Astrocyte (in vitro differentiated cells and primary cell): Measurements from ENCODE around the gene SLC45A3. TPM values are rescaled to one million over a fixed set of nuclear protein-coding genes. Genes with fewer than 3 reads are reported as not detected.

Source experiments
- DNase-seq: peaks from one replicate; pipeline ENCODE4 v3.0.0-alpha.2; 2010; ENCODE audit warnings: low read depth
- FAIRE-seq: peaks from 2 replicates; lab custom pipeline; 2011; peaks lifted over from hg19 to GRCh38; lab: Jason Lieb, UNC
- H2AFZ ChIP-seq: 2 replicates; pipeline ENCODE4 v1.6.0; 2012; ENCODE audit warnings: low read depth, low read length, inconsistent platforms
- H3K27ac ChIP-seq: 2 replicates; pipeline ENCODE4 v1.5.1; 2011; ENCODE audit warnings: low read depth, low read length, inconsistent platforms
- H3K27me3 ChIP-seq: 2 replicates; pipeline ENCODE4 v1.6.0; 2011; ENCODE audit warnings: low read length, inconsistent platforms; ENCODE audit not compliant: insufficient read depth
- H3K36me3 ChIP-seq: 2 replicates; pipeline ENCODE4 v1.5.1; 2011; ENCODE audit warnings: low read length, inconsistent platforms; ENCODE audit not compliant: insufficient read depth
- H3K4me1 ChIP-seq: 2 replicates; pipeline ENCODE4 v1.5.1; 2011; ENCODE audit warnings: low read length, inconsistent platforms; ENCODE audit not compliant: insufficient read depth
- H3K4me2 ChIP-seq: 2 replicates; pipeline ENCODE4 v1.6.0; 2012; ENCODE audit warnings: low read length, inconsistent platforms
- H3K4me3 ChIP-seq: 2 replicates; pipeline ENCODE4 v1.5.1; 2011; ENCODE audit warnings: low read depth, mild to moderate bottlenecking, low read length, inconsistent platforms; ENCODE audit not compliant: insufficient read depth
- H3K79me2 ChIP-seq: 2 replicates; pipeline ENCODE4 v1.6.0; 2012; ENCODE audit warnings: mild to moderate bottlenecking, low read length, inconsistent platforms; ENCODE audit not compliant: insufficient read depth
- H3K9ac ChIP-seq: 2 replicates; pipeline ENCODE4 v1.6.0; 2012; ENCODE audit warnings: mild to moderate bottlenecking, low read length, inconsistent platforms
- H3K9me3 ChIP-seq: 2 replicates; pipeline ENCODE4 v1.5.1; 2012; ENCODE audit warnings: low read depth, mild to moderate bottlenecking, low read length, inconsistent platforms; ENCODE audit not compliant: insufficient read depth
- H4K20me1 ChIP-seq: 2 replicates; pipeline ENCODE4 v1.6.0; 2012; ENCODE audit warnings: low read length, inconsistent platforms; ENCODE audit not compliant: insufficient read depth
- H3K27ac Mint-ChIP-seq: one replicate; pipeline ENCODE4 v1.8.0; 2021; ENCODE audit warnings: mild to moderate bottlenecking, mixed read lengths; ENCODE audit not compliant: unreplicated experiment
- H3K27me3 Mint-ChIP-seq: one replicate; pipeline ENCODE4 v1.8.0; 2021; ENCODE audit warnings: low read depth, mixed read lengths; ENCODE audit not compliant: unreplicated experiment
- H3K36me3 Mint-ChIP-seq: one replicate; pipeline ENCODE4 v1.8.0; 2021; ENCODE audit warnings: low read depth, mixed read lengths; ENCODE audit not compliant: unreplicated experiment
- H3K4me1 Mint-ChIP-seq: one replicate; pipeline ENCODE4 v1.8.0; 2021; ENCODE audit warnings: low read depth, mixed read lengths; ENCODE audit not compliant: unreplicated experiment
- H3K4me3 Mint-ChIP-seq: one replicate; pipeline ENCODE4 v1.8.0; 2021; ENCODE audit warnings: mild to moderate bottlenecking, moderate library complexity, mixed read lengths; ENCODE audit not compliant: unreplicated experiment
- H3K9me3 Mint-ChIP-seq: one replicate; pipeline ENCODE4 v1.8.0; 2021; ENCODE audit warnings: mild to moderate bottlenecking, mixed read lengths; ENCODE audit not compliant: unreplicated experiment
- EZH2 ChIP-seq: IDR thresholded peaks from 2 replicates; pipeline ENCODE4 v1.6.1; 2012; ENCODE audit warnings: mild to moderate bottlenecking, low read length, inconsistent platforms; ENCODE audit not compliant: insufficient read depth
- total RNA-seq: library from RNA; stranded (reverse); gene quantifications from 2 replicates; pipeline ENCODE4 v1.2.1, GENCODE V29; 2021
- TF ChIP-seq, protein P1 (sequence below): IDR thresholded peaks from 2 replicates; pipeline ENCODE4 v1.5.1; 2011; ENCODE audit warnings: low read depth, mild to moderate bottlenecking, inconsistent platforms, low read length, moderate library complexity; ENCODE audit not compliant: insufficient read depth

Gene SLC45A3
- total RNA-seq, 1 donor from 2014 or later = 7.1 TPM

DNA sequence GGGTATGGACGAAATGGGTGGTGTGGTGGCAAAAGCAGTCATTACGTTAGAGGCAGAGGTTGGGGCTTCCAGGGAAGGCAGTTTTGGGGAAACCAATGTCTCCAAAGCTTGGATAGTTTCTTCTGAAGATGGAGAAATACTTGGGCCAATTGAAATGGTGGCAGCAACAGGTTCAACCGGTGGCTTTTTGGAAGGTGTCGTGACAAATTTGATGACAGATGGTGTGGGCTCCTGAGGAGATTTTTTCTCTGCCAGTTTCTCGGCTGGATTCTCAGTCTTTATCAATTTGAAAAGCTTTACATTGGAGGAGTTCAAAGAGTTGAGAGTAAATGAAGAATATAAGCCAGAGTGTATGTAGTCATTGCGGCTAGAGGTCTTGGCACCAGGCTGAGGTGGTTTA is 60.0 kb downstream of the SLC45A3 start:
- Mint-ChIP-seq H3K27ac (no peak overlapping the region), H3K9me3 (no peaks in the 10 kb centered on the region)
- peaks cover 55% of the 10 kb centered on the region for H3K79me2 ChIP-seq

DNA sequence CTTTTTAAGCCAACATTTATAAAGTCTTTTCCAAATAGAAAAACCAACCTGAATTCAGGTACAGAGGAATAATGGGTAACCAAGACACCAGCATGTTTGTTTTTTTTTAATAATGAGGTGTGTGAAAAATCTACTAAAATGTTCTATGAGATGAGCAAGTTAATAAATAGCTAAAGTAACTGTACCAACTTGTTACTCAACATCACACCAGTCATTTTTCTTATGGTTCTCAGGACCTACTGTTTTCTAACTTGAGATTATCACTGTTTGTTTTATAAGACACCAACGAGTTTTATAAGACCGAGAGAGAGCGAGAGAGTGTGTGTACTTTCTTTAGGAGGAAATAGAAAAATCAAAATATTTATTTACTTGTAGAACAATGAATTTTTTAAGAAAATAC is 60.9 kb downstream of the SLC45A3 start:
- Histone ChIP-seq H3K27ac (no peak overlapping the region), H3K27me3 (no peaks in the 10 kb centered on the region), H3K9me3 (no peaks in the 10 kb centered on the region), H3K4me3 (no peak overlapping the region), H2AFZ (no peak overlapping the region), H3K4me2 (no peak overlapping the region), H3K4me1 (peaks cover 3% of the 10 kb centered on the region), H3K79me2 (peaks cover 46% of the 10 kb centered on the region), H3K9ac (no peak overlapping the region), H4K20me1 (peaks cover 30% of the 10 kb centered on the region), H3K36me3 (peaks cover 49% of the 10 kb centered on the region)
- H3K4me3 Mint-ChIP-seq = no peak overlapping the region
- no peaks in the 10 kb centered on the region for H3K27me3 Mint-ChIP-seq
- no peaks in the 10 kb centered on the region for H3K9me3 Mint-ChIP-seq
- peaks cover 18% of the 10 kb centered on the region for H3K36me3 Mint-ChIP-seq
- H3K27ac Mint-ChIP-seq = no peak overlapping the region
- peaks cover 2% of the 10 kb centered on the region for H3K4me1 Mint-ChIP-seq
- TF ChIP-seq EZH2 = no peak
- TF ChIP-seq, protein P1, sequence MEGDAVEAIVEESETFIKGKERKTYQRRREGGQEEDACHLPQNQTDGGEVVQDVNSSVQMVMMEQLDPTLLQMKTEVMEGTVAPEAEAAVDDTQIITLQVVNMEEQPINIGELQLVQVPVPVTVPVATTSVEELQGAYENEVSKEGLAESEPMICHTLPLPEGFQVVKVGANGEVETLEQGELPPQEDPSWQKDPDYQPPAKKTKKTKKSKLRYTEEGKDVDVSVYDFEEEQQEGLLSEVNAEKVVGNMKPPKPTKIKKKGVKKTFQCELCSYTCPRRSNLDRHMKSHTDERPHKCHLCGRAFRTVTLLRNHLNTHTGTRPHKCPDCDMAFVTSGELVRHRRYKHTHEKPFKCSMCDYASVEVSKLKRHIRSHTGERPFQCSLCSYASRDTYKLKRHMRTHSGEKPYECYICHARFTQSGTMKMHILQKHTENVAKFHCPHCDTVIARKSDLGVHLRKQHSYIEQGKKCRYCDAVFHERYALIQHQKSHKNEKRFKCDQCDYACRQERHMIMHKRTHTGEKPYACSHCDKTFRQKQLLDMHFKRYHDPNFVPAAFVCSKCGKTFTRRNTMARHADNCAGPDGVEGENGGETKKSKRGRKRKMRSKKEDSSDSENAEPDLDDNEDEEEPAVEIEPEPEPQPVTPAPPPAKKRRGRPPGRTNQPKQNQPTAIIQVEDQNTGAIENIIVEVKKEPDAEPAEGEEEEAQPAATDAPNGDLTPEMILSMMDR = no peak
- DNase-seq (no peak), FAIRE-seq (no peak)

More for the DNA sequence above, 60.0 kb downstream of the SLC45A3 start:
- TF ChIP-seq EZH2 = no peak
- TF ChIP-seq, protein P1 = no peak
- Histone ChIP-seq H3K36me3 (peaks cover 49% of the 10 kb centered on the region), H3K4me3 (no peak overlapping the region), H3K4me2 (no peak overlapping the region), H3K27ac (no peak overlapping the region), H3K9me3 (no peaks in the 10 kb centered on the region), H3K9ac (no peak overlapping the region), H3K27me3 (no peaks in the 10 kb centered on the region), H4K20me1 (peaks cover 35% of the 10 kb centered on the region), H3K4me1 (peaks cover 3% of the 10 kb centered on the region), H2AFZ (no peak overlapping the region)
- DNase-seq = no peak
- peaks cover 18% of the 10 kb centered on the region for H3K36me3 Mint-ChIP-seq
- H3K27me3 Mint-ChIP-seq = no peaks in the 10 kb centered on the region
- FAIRE-seq = no peak
- no peak overlapping the region for H3K4me3 Mint-ChIP-seq
- peaks cover 2% of the 10 kb centered on the region for H3K4me1 Mint-ChIP-seq

- Histone ChIP-seq H3K79me2 (peaks cover 36% of the 10 kb centered on the region), H3K4me1 (peaks cover 3% of the 10 kb centered on the region), H3K27me3 (no peaks in the 10 kb centered on the region), H4K20me1 (peaks cover 24% of the 10 kb centered on the region), H2AFZ (no peak overlapping the region), H3K27ac (no peak overlapping the region), H3K36me3 (peaks cover 51% of the 10 kb centered on the region), H3K4me2 (no peak overlapping the region), H3K4me3 (no peak overlapping the region), H3K9ac (no peak overlapping the region), H3K9me3 (no peaks in the 10 kb centered on the region)
- no peak for TF ChIP-seq EZH2
- TF ChIP-seq, protein P1 = no peak
- no peak for FAIRE-seq
- Mint-ChIP-seq H3K27ac (no peak overlapping the region), H3K4me1 (peaks cover 2% of the 10 kb centered on the region), H3K36me3 (peaks cover 13% of the 10 kb centered on the region), H3K4me3 (no peak overlapping the region), H3K9me3 (no peaks in the 10 kb centered on the region), H3K27me3 (no peaks in the 10 kb centered on the region)
- no peak for DNase-seq
Measured at GRCh38 chr1:205616563-205617293, 63.6 kb downstream of the SLC45A3 start.
